WTC11 (cell line): ENCODE results near the gene CUL9. TPM values are rescaled to one million over a fixed set of nuclear protein-coding genes. Genes with fewer than 3 reads are reported as not detected.

ENCODE experiments used
- ATAC-seq: fragments of 200-7000 bp; cut with Tn5 transposase; 2 replicates; pipeline ENCODE4 v1.10.0; 2021; ENCODE audit warnings: mild to moderate bottlenecking, moderate library complexity
- CTCF ChIA-PET: fragments of 300-600 bp; sonication (Branson Sonifier 250); formaldehyde crosslinking; loops from one replicate; lab custom pipeline; 2021; ENCODE audit warnings: antibody characterized with exemption; lab: Charles Lee
- POLR2A ChIA-PET: fragments of 350-600 bp; sonication (Branson Sonifier 250); formaldehyde crosslinking; loops from one replicate; lab custom pipeline; 2021; ENCODE audit warnings: antibody characterized with exemption; lab: Charles Lee
- DNase-seq: peaks from one replicate; pipeline ENCODE4 v3.0.0; 2021; ENCODE audit warnings: low spot score
- H3K27ac Mint-ChIP-seq: 2 replicates; pipeline ENCODE4 v1.8.0; 2021; ENCODE audit warnings: mixed read lengths
- H3K27me3 Mint-ChIP-seq: 2 replicates; pipeline ENCODE4 v1.8.0; 2021; ENCODE audit warnings: low read depth, mild to moderate bottlenecking, moderate library complexity, mixed read lengths
- H3K36me3 Mint-ChIP-seq: 2 replicates; pipeline ENCODE4 v1.8.0; 2021; ENCODE audit warnings: mixed read lengths
- H3K4me1 Mint-ChIP-seq: 2 replicates; pipeline ENCODE4 v1.8.0; 2022; ENCODE audit warnings: mixed read lengths
- H3K4me3 Mint-ChIP-seq: 2 replicates; pipeline ENCODE4 v1.8.0; 2021; ENCODE audit warnings: mild to moderate bottlenecking, moderate library complexity, mixed read lengths
- H3K9me3 Mint-ChIP-seq: 2 replicates; pipeline ENCODE4 v1.8.0; 2021; ENCODE audit warnings: mixed read lengths
- CREB1 ChIP-seq: sonication (generic); formaldehyde crosslinking; IDR thresholded peaks from 2 replicates; pipeline ENCODE4 v1.8.0; 2023; ENCODE audit warnings: mild to moderate bottlenecking, missing genetic modification reagents
- ETV6 ChIP-seq: sonication (generic); formaldehyde crosslinking; IDR thresholded peaks from 2 replicates; pipeline ENCODE4 v1.8.1; 2022; ENCODE audit warnings: mild to moderate bottlenecking, missing genetic modification reagents
- FOXK1 ChIP-seq: sonication (generic); formaldehyde crosslinking; IDR thresholded peaks from 2 replicates; pipeline ENCODE4 v1.8.0; 2022; ENCODE audit warnings: mild to moderate bottlenecking, moderate library complexity, missing genetic modification reagents
- FOXP4 ChIP-seq: sonication (generic); formaldehyde crosslinking; IDR thresholded peaks from 2 replicates; pipeline ENCODE4 v1.8.0; 2022; ENCODE audit warnings: mild to moderate bottlenecking, missing genetic modification reagents
- GRHL2 ChIP-seq: fragments of 250-450 bp; sonication (Bioruptor Pico); IDR thresholded peaks from 2 replicates; pipeline ENCODE4 v1.8.0; 2022; ENCODE audit warnings: mild to moderate bottlenecking, moderate library complexity; ENCODE audit not compliant: insufficient replicate concordance, severe bottlenecking
- IRF2 ChIP-seq: sonication (generic); formaldehyde crosslinking; IDR thresholded peaks from 2 replicates; pipeline ENCODE4 v1.8.0; 2022; ENCODE audit warnings: low read depth, missing genetic modification reagents, borderline replicate concordance
- KAT7 ChIP-seq: sonication (generic); formaldehyde crosslinking; IDR thresholded peaks from 2 replicates; pipeline ENCODE4 v1.8.1; 2023; ENCODE audit warnings: missing genetic modification reagents, mild to moderate bottlenecking, borderline replicate concordance
- MLX ChIP-seq: sonication (generic); formaldehyde crosslinking; IDR thresholded peaks from 2 replicates; pipeline ENCODE4 v1.8.1; 2023; ENCODE audit warnings: mild to moderate bottlenecking, missing genetic modification reagents, moderate library complexity
- NR3C1 ChIP-seq: sonication (generic); formaldehyde crosslinking; conservative IDR thresholded peaks from 2 replicates; pipeline ENCODE4 v1.8.1; 2023; ENCODE audit warnings: low read depth, mild to moderate bottlenecking, missing genetic modification reagents
- TP53 ChIP-seq: sonication (generic); formaldehyde crosslinking; IDR thresholded peaks from 2 replicates; pipeline ENCODE4 v1.8.1; 2023; ENCODE audit warnings: mild to moderate bottlenecking, missing genetic modification reagents
- ZBTB21 ChIP-seq: sonication (generic); formaldehyde crosslinking; IDR thresholded peaks from 2 replicates; pipeline ENCODE4 v1.8.1; 2023; ENCODE audit warnings: mild to moderate bottlenecking, missing genetic modification reagents, borderline replicate concordance
- ZNF219 ChIP-seq: sonication (generic); formaldehyde crosslinking; IDR thresholded peaks from 2 replicates; pipeline ENCODE4 v1.8.0; 2023; ENCODE audit warnings: missing genetic modification reagents, mild to moderate bottlenecking, borderline replicate concordance
- ZNF512 ChIP-seq: sonication (generic); formaldehyde crosslinking; IDR thresholded peaks from 2 replicates; pipeline ENCODE4 v1.8.1; 2022; ENCODE audit warnings: missing genetic modification reagents, borderline replicate concordance
- total RNA-seq: library from RNA; stranded (reverse); gene quantifications from 3 replicates; pipeline ENCODE4 v1.2.3, GENCODE V29; 2021
- TF ChIP-seq, protein P1 (sequence below): fragments of 250-450 bp; sonication (Bioruptor Pico); IDR thresholded peaks from 2 replicates; pipeline ENCODE4 v1.8.0; 2021; ENCODE audit warnings: mild to moderate bottlenecking
- TF ChIP-seq, protein P2 (sequence below): sonication (generic); formaldehyde crosslinking; IDR thresholded peaks from 2 replicates; pipeline ENCODE4 v1.8.1; 2022; ENCODE audit warnings: low read depth, missing genetic modification reagents, borderline replicate concordance
- TF ChIP-seq, protein P3 (sequence below): sonication (generic); formaldehyde crosslinking; IDR thresholded peaks from 2 replicates; pipeline ENCODE4 v1.8.1; 2023; ENCODE audit warnings: mild to moderate bottlenecking, moderate library complexity, missing genetic modification reagents
- TF ChIP-seq, protein P4 (sequence below): fragments of 250-450 bp; sonication (Bioruptor Pico); IDR thresholded peaks from 2 replicates; pipeline ENCODE4 v1.9.0; 2021; ENCODE audit warnings: moderate library complexity, mild to moderate bottlenecking, inconsistent platforms, borderline replicate concordance

CUL9 gene
- total RNA-seq, 1 experiment from 2014 or later, result 15.2 TPM

- TF ChIP-seq MLX, result no peak
- TF ChIP-seq, all 79 proteins: peak for 0
These were observed 5.8 kb downstream of the CUL9 start (continued) for GRCh38 chr6:43187821-43188220.

DNA sequence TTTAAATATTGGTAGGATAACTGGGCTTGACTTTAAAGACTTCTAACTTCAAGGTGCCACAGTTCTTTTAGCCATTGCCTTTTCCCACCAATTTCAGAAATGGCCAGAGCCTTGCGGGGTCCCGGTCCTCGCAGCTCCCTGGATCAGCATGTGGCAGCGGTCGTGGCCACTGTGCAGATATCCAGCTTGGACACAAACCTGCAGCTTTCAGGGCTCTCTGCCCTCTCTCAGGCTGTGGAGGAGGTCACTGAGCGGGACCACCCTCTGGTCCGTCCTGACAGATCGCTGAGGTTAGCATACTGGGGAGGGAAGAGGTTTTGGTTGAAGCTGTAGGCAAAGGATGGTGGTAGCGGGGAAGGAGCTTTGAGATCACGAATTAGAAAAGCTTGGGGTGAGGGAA lies 6.4 kb downstream of the CUL9 start:
- ChIA-PET POLR2A (interaction anchor here (1.1 kb wide), 1 partner anchor 19 kb away, joined by 8 read pairs; no protein-coding TSS in a partner anchor), CTCF (interaction anchor here (0.7 kb wide), 2 partner anchors 42 to 45 kb away, joined by 3 read pairs; no protein-coding TSS in a partner anchor)
- H3K9me3 Mint-ChIP-seq, result no peaks in the 10 kb centered on the region
- ATAC-seq, result no peak; the same call in 1 of the 2 replicates
- DNase-seq, result peak; percentile 10
- H3K4me3 Mint-ChIP-seq, result no peak overlapping the region
- TF ChIP-seq, protein P1, sequence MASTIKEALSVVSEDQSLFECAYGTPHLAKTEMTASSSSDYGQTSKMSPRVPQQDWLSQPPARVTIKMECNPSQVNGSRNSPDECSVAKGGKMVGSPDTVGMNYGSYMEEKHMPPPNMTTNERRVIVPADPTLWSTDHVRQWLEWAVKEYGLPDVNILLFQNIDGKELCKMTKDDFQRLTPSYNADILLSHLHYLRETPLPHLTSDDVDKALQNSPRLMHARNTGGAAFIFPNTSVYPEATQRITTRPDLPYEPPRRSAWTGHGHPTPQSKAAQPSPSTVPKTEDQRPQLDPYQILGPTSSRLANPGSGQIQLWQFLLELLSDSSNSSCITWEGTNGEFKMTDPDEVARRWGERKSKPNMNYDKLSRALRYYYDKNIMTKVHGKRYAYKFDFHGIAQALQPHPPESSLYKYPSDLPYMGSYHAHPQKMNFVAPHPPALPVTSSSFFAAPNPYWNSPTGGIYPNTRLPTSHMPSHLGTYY, result no peak
- TF ChIP-seq ZNF219 (CRISPR knock-in tag) (no peak), NR3C1 (CRISPR knock-in tag) (no peak), KAT7 (CRISPR knock-in tag) (no peak)
- no peaks in the 10 kb centered on the region for H3K4me1 Mint-ChIP-seq
- no peaks in the 10 kb centered on the region; the same call in 1 of the 2 replicates for H3K36me3 Mint-ChIP-seq
- no peaks in the 10 kb centered on the region; the same call in 1 of the 2 replicates for H3K27me3 Mint-ChIP-seq
- no peak overlapping the region for H3K27ac Mint-ChIP-seq

DNA sequence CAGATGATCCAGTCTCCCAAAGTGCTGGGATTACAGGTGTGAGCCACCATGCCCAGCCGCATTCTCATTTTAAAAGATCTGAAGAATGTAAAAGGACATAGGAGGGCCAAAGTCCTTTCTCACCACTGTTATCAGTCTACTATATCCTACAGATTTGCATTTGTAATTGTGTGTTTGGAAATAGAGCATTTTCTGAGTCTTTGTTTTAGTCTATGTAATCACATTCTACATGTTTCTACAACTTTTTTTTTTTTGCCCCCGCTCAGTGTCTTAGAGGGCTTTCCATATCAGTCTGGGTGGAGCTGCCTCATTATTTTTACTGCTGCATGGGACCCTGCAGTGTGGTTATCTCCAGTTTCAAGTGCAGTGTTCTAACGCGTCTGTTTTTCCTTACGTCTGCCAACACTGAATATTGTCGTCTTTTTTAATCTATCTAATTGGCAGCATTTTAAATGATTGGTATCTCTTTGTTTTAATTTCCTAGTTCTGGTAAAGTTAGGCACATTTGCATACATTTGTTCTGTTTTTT lies 7.8 kb downstream of the CUL9 start:
- Mint-ChIP-seq H3K36me3 (no peaks in the 10 kb centered on the region; the same call in 1 of the 2 replicates), H3K9me3 (no peaks in the 10 kb centered on the region), H3K27ac (no peak overlapping the region), H3K4me3 (no peak overlapping the region), H3K27me3 (no peaks in the 10 kb centered on the region), H3K4me1 (no peaks in the 10 kb centered on the region)
- ChIA-PET POLR2A (no interaction called here), CTCF (interaction anchor here (0.6 kb wide), 1 partner anchor 209 kb away, joined by 4 read pairs; no protein-coding TSS in a partner anchor)
- DNase-seq (no peak), ATAC-seq (no peak)
- TF ChIP-seq, protein P2, sequence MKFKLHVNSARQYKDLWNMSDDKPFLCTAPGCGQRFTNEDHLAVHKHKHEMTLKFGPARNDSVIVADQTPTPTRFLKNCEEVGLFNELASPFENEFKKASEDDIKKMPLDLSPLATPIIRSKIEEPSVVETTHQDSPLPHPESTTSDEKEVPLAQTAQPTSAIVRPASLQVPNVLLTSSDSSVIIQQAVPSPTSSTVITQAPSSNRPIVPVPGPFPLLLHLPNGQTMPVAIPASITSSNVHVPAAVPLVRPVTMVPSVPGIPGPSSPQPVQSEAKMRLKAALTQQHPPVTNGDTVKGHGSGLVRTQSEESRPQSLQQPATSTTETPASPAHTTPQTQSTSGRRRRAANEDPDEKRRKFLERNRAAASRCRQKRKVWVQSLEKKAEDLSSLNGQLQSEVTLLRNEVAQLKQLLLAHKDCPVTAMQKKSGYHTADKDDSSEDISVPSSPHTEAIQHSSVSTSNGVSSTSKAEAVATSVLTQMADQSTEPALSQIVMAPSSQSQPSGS, result no peak
- TF ChIP-seq GRHL2 (CRISPR knock-in tag) (no peak), ZNF512 (CRISPR knock-in tag) (no peak), ZBTB21 (CRISPR knock-in tag) (no peak), TP53 (CRISPR knock-in tag) (no peak), ETV6 (CRISPR knock-in tag) (no peak), FOXP4 (CRISPR knock-in tag) (no peak), CREB1 (CRISPR knock-in tag) (no peak), IRF2 (CRISPR knock-in tag) (no peak), FOXK1 (no peak)
- TF ChIP-seq, protein P3, sequence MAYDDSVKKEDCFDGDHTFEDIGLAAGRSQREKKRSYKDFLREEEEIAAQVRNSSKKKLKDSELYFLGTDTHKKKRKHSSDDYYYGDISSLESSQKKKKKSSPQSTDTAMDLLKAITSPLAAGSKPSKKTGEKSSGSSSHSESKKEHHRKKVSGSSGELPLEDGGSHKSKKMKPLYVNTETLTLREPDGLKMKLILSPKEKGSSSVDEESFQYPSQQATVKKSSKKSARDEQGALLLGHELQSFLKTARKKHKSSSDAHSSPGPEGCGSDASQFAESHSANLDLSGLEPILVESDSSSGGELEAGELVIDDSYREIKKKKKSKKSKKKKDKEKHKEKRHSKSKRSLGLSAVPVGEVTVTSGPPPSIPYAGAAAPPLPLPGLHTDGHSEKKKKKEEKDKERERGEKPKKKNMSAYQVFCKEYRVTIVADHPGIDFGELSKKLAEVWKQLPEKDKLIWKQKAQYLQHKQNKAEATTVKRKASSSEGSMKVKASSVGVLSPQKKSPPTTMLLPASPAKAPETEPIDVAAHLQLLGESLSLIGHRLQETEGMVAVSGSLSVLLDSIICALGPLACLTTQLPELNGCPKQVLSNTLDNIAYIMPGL (CRISPR knock-in tag), result no peak
- TF ChIP-seq, protein P4, sequence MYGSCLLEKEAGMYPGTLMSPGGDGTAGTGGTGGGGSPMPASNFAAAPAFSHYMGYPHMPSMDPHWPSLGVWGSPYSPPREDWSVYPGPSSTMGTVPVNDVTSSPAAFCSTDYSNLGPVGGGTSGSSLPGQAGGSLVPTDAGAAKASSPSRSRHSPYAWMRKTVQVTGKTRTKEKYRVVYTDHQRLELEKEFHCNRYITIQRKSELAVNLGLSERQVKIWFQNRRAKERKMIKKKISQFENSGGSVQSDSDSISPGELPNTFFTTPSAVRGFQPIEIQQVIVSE (CRISPR knock-in tag), result no peak
